HepG2 (cell line): ENCODE measurements around the gene ELAC1. TPM values are rescaled to one million over a fixed set of nuclear protein-coding genes. Genes with fewer than 3 reads are reported as not detected.

ENCODE experiments used
- ATAC-seq: fragments of 200-7000 bp; cut with Tn5 transposase; 3 replicates; pipeline ENCODE4 v1.9.1; 2020; ENCODE audit warnings: mild to moderate bottlenecking, moderate library complexity
- BruUV-seq: library from RNA; stranded (reverse); fragments of 400-500 nt; replicated peaks from 2 replicates; lab custom pipeline; 2021; lab: Mats Ljungman, UMichigan
- CTCF ChIA-PET: fragments of 300-600 bp; formaldehyde crosslinking; extraction: SDS; loops from one replicate; lab custom pipeline; 2021; ENCODE audit warnings: low total read pairs, inconsistent platforms, low intra/inter-chr PET ratio; lab: Yijun Ruan, JAX
- POLR2A ChIA-PET: fragments of 350-600 bp; sonication (Branson Sonifier 250); formaldehyde crosslinking; loops from one replicate; lab custom pipeline; 2020; ENCODE audit warnings: antibody characterized with exemption, inconsistent platforms; lab: Yijun Ruan, JAX
- DNase-seq: peaks from one replicate; pipeline ENCODE4 v3.0.0-alpha.2; 2015; ENCODE audit warnings: low spot score
- FAIRE-seq: peaks from 3 replicates; lab custom pipeline; 2011; peaks lifted over from hg19 to GRCh38; lab: Jason Lieb, UNC
- H2AFZ ChIP-seq: one replicate; pipeline ENCODE4 v1.6.1; 2011; ENCODE audit warnings: low read length, inconsistent platforms
- H3K27ac ChIP-seq: fragments of 300-600 bp; 3 replicates; pipeline ENCODE4 v1.8.0; 2011; ENCODE audit warnings: mixed run types, mild to moderate bottlenecking, mixed read lengths, low read length, inconsistent platforms; ENCODE audit not compliant: insufficient read depth; ENCODE audit errors: extremely low read length
- H3K27me3 ChIP-seq, 2 experiments: fragments of 200-600 bp in 1 of 2; 2 replicates in 1 of 2; 3 replicates in 1 of 2; pipeline versions ENCODE4 v1.6.0 to v1.8.0; 2011; ENCODE audit warnings: low read length in 2 of 2, mild to moderate bottlenecking in 2 of 2, moderate library complexity in 2 of 2, inconsistent platforms in 1 of 2; ENCODE audit not compliant: insufficient read depth in 2 of 2, control insufficient read depth in 1 of 2
- H3K36me3 ChIP-seq, 2 experiments: fragments of 200-600 bp in 1 of 2; replicated peaks in 1 of 2; 2 replicates in 1 of 2; 3 replicates in 1 of 2; pipeline versions ENCODE4 v1.5.1 to v1.8.0; 2011; ENCODE audit warnings: low read length in 2 of 2, inconsistent platforms in 1 of 2; ENCODE audit not compliant: insufficient read depth in 2 of 2, control insufficient read depth in 1 of 2
- H3K4me1 ChIP-seq: 2 replicates; pipeline ENCODE4 v1.5.1; 2012; ENCODE audit warnings: low read length, inconsistent platforms; ENCODE audit not compliant: insufficient read depth
- H3K4me2 ChIP-seq: 2 replicates; pipeline ENCODE4 v1.6.0; 2011; ENCODE audit warnings: low read depth, low read length, inconsistent platforms
- H3K4me3 ChIP-seq, 3 experiments: fragments of 200-600 bp in 1 of 3; sonication (generic), shearing (Covaris generic) in 1 of 3; replicated peaks in 1 of 3; 2 replicates each; pipeline ENCODE4 v1.5.1; 2011 to 2016; ENCODE audit warnings: low read length in 3 of 3, inconsistent platforms in 2 of 3, low read depth in 2 of 3, mild to moderate bottlenecking in 2 of 3, control low read depth in 1 of 3, mixed read lengths in 1 of 3; ENCODE audit not compliant: insufficient read depth in 1 of 3
- H3K79me2 ChIP-seq: one replicate; pipeline ENCODE4 v1.6.1; 2011; ENCODE audit warnings: low read length, inconsistent platforms; ENCODE audit not compliant: insufficient read depth
- H3K9ac ChIP-seq: 2 replicates; pipeline ENCODE4 v1.6.0; 2011; ENCODE audit warnings: mild to moderate bottlenecking, low read depth, low read length, inconsistent platforms; ENCODE audit not compliant: insufficient read depth
- H3K9me3 ChIP-seq: 2 replicates; pipeline ENCODE4 v1.5.1; 2012; ENCODE audit warnings: mild to moderate bottlenecking, low read length
- H4K20me1 ChIP-seq: 2 replicates; pipeline ENCODE4 v1.6.0; 2011; ENCODE audit warnings: inconsistent platforms, mild to moderate bottlenecking, low read length, moderate library complexity; ENCODE audit not compliant: insufficient read depth
- ADNP ChIP-seq: sonication (generic); formaldehyde crosslinking; IDR thresholded peaks from 2 replicates; pipeline ENCODE4 v1.4.0; 2020; ENCODE audit warnings: missing genetic modification reagents
- BCLAF1 ChIP-seq: fragments of 450-650 bp; IDR thresholded peaks from 2 replicates; pipeline ENCODE4 v1.6.1; 2017; ENCODE audit warnings: mild to moderate bottlenecking
- CBFB ChIP-seq: sonication (generic); formaldehyde crosslinking; IDR thresholded peaks from 2 replicates; pipeline ENCODE4 v1.4.0; 2020; ENCODE audit warnings: missing genetic modification reagents
- CENPX ChIP-seq: sonication (generic); formaldehyde crosslinking; IDR thresholded peaks from 2 replicates; pipeline ENCODE4 v1.9.0; 2021; ENCODE audit warnings: mild to moderate bottlenecking, missing genetic modification reagents, moderate library complexity
- DR1 ChIP-seq: sonication (generic); formaldehyde crosslinking; IDR thresholded peaks from 2 replicates; pipeline ENCODE4 v1.8.0; 2021; ENCODE audit warnings: mild to moderate bottlenecking, missing genetic modification reagents, inconsistent platforms
- HOMEZ ChIP-seq: IDR thresholded peaks from 2 replicates; pipeline ENCODE4 v1.6.1; 2016; ENCODE audit warnings: low read depth
- MEF2D ChIP-seq: sonication (generic); formaldehyde crosslinking; IDR thresholded peaks from 2 replicates; pipeline ENCODE4 v1.5.1; 2020; ENCODE audit warnings: mild to moderate bottlenecking, missing genetic modification reagents
- NR3C1 ChIP-seq: sonication (generic); formaldehyde crosslinking; IDR thresholded peaks from 2 replicates; pipeline ENCODE4 v1.4.0; 2020; ENCODE audit warnings: missing genetic modification reagents
- REL ChIP-seq: sonication (generic); formaldehyde crosslinking; conservative IDR thresholded peaks from 2 replicates; pipeline ENCODE4 v1.8.0; 2022; ENCODE audit warnings: mild to moderate bottlenecking, missing genetic modification reagents, moderate library complexity
- TIGD3 ChIP-seq: sonication (generic); formaldehyde crosslinking; IDR thresholded peaks from 2 replicates; pipeline ENCODE4 v1.5.1; 2020; ENCODE audit warnings: mild to moderate bottlenecking, missing genetic modification reagents, borderline replicate concordance
- TP53 ChIP-seq: sonication (generic); formaldehyde crosslinking; conservative IDR thresholded peaks from 2 replicates; pipeline ENCODE4 v1.4.0; 2020; ENCODE audit warnings: missing genetic modification reagents
- ZBTB7B ChIP-seq: sonication (generic); formaldehyde crosslinking; IDR thresholded peaks from 2 replicates; pipeline ENCODE4 v1.4.0; 2020; ENCODE audit warnings: missing genetic modification reagents
- ZNF710 ChIP-seq: sonication (generic); formaldehyde crosslinking; IDR thresholded peaks from 2 replicates; pipeline ENCODE4 v1.5.0; 2020; ENCODE audit warnings: mild to moderate bottlenecking, missing genetic modification reagents, borderline replicate concordance
- ZSCAN12 ChIP-seq: sonication (generic); formaldehyde crosslinking; IDR thresholded peaks from 2 replicates; pipeline ENCODE4 v1.9.0; 2021; ENCODE audit warnings: mild to moderate bottlenecking, missing genetic modification reagents
- ZSCAN25 ChIP-seq: sonication (generic); formaldehyde crosslinking; IDR thresholded peaks from 2 replicates; pipeline ENCODE4 v1.8.0; 2022; ENCODE audit warnings: mild to moderate bottlenecking, missing genetic modification reagents
- WGBS: methylation state at CpG from one replicate; pipeline ENCODE4 v1.1.6; 2017; ENCODE audit warnings: low lambda C conversion rate; 5-methylcytosine and 5-hydroxymethylcytosine counted together
- in situ Hi-C: cut with HindIII; loops from 2 replicates; pipeline ENCODE4 v1.10.0; 2017; ENCODE audit warnings: low pct_unique_long_range_greater_than_20kb; ENCODE audit not compliant: extremely low pct_ligation_motif_present
- intact Hi-C: fragments of 100-400 bp; cut with micrococcal nuclease; formaldehyde crosslinking; loops from one replicate; pipeline ENCODE4 v1.10.0; 2022; ENCODE audit not compliant: unreplicated experiment
- polyA plus RNA-seq, 8 experiments: library from polyadenylated mRNA; depleted of rRNA in 3 of 8; stranded (reverse) in 7 of 8; unstranded in 1 of 8; fragments of >200 nt; fragmentation: Illumina TruSeq in 4 of 8; extraction: Trizol in 4 of 8; gene quantifications; 2 replicates each; pipeline versions ENCODE4 v1.2.1 to v1.2.3, GENCODE V29; 2011 to 2016; ENCODE audit warnings: low read depth in 4 of 8, missing spikeins in 1 of 8, mixed read lengths in 1 of 8; ENCODE audit not compliant: insufficient read depth in 1 of 8
- total RNA-seq, 5 experiments: library from RNA; depleted of rRNA; stranded (reverse); fragments of >200 nt; fragmentation: Illumina TruSeq; extraction: Trizol; gene quantifications; 2 replicates each; pipeline ENCODE4 v1.2.3, GENCODE V29; 2016; ENCODE audit warnings: low read depth in 1 of 5

Gene ELAC1
- total and polyA plus RNA-seq, 2 of the 13 experiments (the other 11 are each of a cell fraction or from before 2014, with no cell fraction given) = 1.9 to 3.6 TPM

GRCh38 chr18:51020536-51020935 lies 52.7 kb downstream of the ELAC1 start:
- in situ Hi-C loops = no loop called here
- no peaks in the 10 kb centered on the region for H3K27me3 ChIP-seq
- no peaks in the 10 kb centered on the region for H3K9me3 ChIP-seq
- CTCF ChIA-PET = no interaction called here
- intact Hi-C loops = no loop called here
- no peak overlapping the region for H3K27ac ChIP-seq
- no peaks in the 10 kb centered on the region for H3K4me1 ChIP-seq
- H3K4me2 ChIP-seq = no peak overlapping the region
- H4K20me1 ChIP-seq = no peaks in the 10 kb centered on the region
- TF ChIP-seq REL (CRISPR knock-in tag) = no peak
- no peak for TF ChIP-seq ADNP (CRISPR knock-in tag)
- no peak for TF ChIP-seq ZSCAN25 (CRISPR knock-in tag)
- TF ChIP-seq CBFB (CRISPR knock-in tag) = no peak
- TF ChIP-seq DR1 (CRISPR knock-in tag) = no peak
- TF ChIP-seq CENPX (CRISPR knock-in tag) = no peak
- no peak for TF ChIP-seq TP53 (CRISPR knock-in tag)
- no peak for TF ChIP-seq ZSCAN12 (CRISPR knock-in tag)
- no peak for TF ChIP-seq TIGD3 (CRISPR knock-in tag)
- no peak for TF ChIP-seq BCLAF1
- no peak for TF ChIP-seq ZBTB7B (CRISPR knock-in tag)
- TF ChIP-seq ZNF710 (CRISPR knock-in tag) = no peak
- TF ChIP-seq HOMEZ = no peak
- no peak for TF ChIP-seq MEF2D (CRISPR knock-in tag)
- no peak for TF ChIP-seq NR3C1 (CRISPR knock-in tag)
- TF ChIP-seq, all 625 proteins: peak for 0
- POLR2A ChIA-PET = interaction anchor here (1.1 kb wide), 1 partner anchor 9 kb away, joined by 5 read pairs; the partner anchor contains the start of gene SMAD4
- Histone ChIP-seq H3K9ac (no peak overlapping the region), H3K79me2 (no peaks in the 10 kb centered on the region), H3K36me3 (no peaks in the 10 kb centered on the region), H3K4me3 (no peak overlapping the region), H2AFZ (no peak overlapping the region)
- WGBS = 73% methylated on average over 5 of the region's 5 CpGs
- no peak for ATAC-seq
- no peak for FAIRE-seq
- BruUV-seq = no TSS peak
- no peak for DNase-seq
